ENCODE measurements around the gene TSPAN5.

DNA sequence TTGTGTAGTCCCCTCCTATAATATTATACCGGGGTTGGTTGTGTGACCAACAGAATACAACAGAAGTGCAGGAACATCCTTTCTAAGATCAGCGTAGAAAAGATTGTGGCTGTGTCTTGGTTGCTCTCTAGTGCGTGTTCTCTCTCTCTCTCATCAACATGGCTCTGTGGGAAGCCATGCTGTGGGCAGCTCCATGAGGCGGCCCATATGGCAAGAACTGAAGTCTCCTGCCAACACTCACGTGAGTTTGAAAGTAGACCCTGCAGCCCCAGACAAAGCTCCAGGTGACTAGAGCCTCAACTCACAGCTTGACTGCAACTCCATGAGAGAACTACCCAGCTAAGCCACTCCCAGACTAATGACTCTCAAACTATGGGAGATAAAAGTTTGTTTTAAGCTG lies 118.7 kb downstream of the TSPAN5 start:
- TF ChIP-seq, protein P1, sequence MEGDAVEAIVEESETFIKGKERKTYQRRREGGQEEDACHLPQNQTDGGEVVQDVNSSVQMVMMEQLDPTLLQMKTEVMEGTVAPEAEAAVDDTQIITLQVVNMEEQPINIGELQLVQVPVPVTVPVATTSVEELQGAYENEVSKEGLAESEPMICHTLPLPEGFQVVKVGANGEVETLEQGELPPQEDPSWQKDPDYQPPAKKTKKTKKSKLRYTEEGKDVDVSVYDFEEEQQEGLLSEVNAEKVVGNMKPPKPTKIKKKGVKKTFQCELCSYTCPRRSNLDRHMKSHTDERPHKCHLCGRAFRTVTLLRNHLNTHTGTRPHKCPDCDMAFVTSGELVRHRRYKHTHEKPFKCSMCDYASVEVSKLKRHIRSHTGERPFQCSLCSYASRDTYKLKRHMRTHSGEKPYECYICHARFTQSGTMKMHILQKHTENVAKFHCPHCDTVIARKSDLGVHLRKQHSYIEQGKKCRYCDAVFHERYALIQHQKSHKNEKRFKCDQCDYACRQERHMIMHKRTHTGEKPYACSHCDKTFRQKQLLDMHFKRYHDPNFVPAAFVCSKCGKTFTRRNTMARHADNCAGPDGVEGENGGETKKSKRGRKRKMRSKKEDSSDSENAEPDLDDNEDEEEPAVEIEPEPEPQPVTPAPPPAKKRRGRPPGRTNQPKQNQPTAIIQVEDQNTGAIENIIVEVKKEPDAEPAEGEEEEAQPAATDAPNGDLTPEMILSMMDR (IDR thresholded peaks at IDR 0.05), result no peak
- no peak for TF ChIP-seq POLR2A (IDR thresholded peaks at IDR 0.05)

Measured in heart left ventricle (tissue), 13 donors.